Activated CD4-positive, alpha-beta T cell treated with anti-CD3 and anti-CD28 coated beads for 48 hours (primary cell): ENCODE data around the gene EIF1AD.
"Not testable (repeated sequence)": the region's sequence is repeated elsewhere in the genome, so short reads cannot be mapped to it uniquely, and the experiment has no call there.

ENCODE experiments used
- DNase-seq: peaks from one replicate; pipeline ENCODE4 v3.0.0-alpha.2; 2020

The EIF1AD gene

DNA sequence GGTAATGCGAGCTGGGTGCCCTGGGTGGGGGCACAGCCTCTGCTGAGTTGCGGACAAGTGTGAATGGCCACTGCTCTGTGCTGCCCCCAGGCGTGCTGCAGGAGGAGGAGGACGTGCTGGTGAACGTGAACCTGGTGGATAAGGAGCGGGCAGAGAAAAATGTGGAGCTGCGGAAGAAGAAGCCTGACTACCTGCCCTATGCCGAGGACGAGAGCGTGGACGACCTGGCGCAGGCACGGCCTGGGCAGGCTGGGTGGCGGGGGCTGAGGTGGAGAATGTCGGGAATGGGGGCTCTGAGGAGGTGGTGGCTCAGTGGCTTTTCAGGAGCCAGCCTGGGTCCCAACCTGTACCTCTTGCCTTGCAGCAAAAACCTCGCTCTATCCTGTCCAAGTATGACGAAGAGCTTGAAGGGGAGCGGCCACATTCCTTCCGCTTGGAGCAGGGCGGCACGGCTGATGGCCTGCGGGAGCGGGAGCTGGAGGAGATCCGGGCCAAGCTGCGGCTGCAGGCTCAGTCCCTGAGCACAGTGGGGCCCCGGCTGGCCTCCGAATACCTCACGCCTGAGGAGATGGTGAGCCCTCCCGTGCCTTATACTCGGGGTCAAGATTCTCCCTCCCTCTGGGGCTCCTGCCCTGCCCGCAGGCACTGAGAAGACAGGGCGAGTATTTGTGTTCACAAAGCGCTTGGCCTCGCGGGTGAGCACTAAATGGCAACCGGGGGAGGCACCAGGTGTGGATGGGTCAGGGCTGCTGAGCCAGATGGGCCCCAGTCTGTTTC, 35.8 kb downstream of the EIF1AD start:
- DNase-seq = no peak

DNA sequence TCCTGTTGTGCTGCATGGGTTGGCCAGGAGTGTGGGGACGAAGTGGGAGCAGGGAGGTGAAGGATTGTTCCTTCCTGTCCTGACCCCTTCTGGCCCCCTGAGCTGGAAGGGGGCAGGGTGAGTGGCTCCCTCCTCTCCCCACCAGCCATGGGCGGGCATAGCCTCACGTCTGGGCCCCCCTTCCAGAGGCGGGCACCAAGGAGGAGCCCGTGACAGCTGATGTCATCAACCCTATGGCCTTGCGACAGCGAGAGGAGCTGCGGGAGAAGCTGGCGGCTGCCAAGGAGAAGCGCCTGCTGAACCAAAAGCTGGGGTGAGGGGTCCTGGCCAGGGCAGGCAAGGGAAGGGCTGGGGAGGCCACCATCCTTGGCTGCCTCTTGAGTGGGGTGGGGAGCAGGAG, 37.1 kb downstream of the EIF1AD start:
- DNase-seq = no peak

DNA sequence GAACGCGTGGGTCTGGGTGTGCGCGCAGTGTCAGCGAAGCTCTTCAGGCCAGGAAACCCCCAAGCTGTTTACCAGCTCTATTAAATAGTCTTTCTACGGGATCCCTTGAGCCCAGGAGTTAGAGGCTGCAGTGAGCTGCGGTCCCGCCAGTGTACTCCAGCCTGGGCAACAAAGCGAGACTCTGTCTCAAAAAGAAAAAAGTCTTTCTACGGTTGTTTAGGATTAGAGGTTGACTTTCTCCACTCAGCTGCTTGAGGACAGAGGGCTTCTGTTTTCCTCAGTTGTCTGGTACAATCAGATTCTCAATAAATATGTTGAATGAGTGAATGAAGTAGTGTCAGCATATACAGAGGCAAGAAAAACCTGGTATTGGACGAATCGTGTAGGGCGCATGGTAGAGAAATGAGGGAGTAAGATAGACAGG, 39.8 kb downstream of the EIF1AD start:
- DNase-seq = no peak

DNA sequence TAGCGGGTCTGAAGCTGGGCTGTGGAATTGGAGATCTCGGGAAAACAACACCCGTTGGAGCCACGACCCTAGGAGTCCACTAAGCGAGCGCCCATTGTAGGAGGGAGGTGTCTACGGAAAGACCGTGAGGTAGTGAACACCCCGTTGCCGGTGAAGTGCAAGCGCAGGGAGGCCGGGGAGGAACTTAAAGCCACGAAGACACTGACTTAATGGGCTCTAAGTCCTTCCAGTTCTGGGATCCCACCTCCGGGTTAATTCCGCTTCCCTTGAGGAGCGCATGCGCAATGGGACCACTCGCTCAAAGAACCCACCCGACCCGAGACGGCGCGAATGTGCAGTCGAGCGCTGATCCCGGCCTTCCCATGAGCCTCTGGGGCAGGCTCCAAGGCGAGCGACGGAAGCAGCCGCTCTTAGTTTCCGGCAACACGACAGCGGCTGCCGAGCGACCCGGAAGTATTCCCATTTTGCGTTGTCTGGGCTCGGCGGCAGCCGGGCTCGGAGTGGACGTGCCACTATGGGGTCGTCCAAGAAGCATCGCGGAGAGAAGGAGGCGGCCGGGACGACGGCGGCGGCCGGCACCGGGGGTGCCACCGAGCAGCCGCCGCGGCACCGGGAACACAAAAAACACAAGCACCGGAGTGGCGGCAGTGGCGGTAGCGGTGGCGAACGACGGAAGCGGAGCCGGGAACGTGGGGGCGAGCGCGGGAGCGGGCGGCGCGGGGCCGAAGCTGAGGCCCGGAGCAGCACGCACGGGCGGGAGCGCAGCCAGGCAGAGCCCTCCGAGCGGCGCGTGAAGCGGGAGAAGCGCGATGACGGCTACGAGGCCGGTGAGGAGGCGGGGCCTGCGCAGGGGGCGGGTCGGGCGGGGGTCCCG, 40.5 kb downstream of the EIF1AD start, which contains the start of gene SART1:
TSS of gene SART1 (plus strand) at position 468 of the 874 bp plus-strand sequence. CDS start at position 515, 47 bp downstream.
- peak; percentile 97 for DNase-seq

DNA sequence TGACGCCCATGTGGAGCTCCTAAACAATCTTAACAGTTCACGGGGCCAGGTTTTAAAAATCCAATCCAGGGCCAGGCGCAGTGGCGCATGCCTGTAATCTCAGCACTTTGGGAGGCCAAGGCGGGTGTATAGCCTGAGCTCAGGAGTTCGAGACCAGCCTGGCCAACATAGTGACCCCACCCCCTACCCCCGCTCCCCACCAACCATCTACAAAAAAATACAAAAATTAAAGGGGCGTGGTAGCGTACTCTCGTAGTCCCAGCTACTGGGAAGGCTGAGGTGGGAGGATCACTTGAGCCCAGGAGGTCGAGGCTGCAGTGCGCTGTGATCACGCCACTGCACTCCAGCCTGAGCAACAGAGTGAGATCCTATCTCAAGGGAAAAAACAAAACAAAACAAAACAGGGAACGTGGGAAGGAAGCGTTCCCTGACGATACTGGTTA, 41.1 kb downstream of the EIF1AD start:
- DNase-seq = peak; percentile 13

DNA sequence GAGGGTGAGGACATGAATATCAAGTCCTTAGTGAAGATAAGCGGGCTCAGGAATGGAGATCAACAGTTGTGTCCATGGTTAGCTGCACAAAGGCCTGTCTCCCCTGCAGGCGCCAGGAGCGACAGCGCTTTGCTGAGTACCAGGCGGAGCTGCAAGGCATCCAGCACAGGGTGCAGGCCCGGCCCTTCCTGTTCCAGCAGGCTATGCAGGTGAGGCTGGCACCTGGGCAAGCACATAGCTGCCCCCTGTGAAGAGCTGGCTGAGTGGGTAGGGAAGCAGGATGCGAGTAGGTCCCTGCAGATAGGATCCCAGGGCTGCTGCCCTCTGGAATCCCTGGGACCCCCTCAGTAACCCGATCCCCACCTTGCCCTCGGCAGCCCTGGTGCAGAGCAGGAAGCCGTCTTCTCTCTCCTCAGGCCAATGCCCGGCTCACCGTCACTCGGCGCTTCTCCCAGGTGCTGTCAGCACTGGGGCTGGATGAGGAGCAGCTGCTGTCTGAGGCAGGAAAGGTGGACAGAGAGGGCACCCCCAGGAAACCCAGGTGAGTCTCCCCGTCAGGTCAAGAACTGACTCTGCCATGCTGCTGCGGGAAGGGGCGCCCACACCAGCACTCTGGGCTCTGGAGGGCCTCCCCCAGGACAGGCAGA, 43.1 kb downstream of the EIF1AD start:
- no peak for DNase-seq

DNA sequence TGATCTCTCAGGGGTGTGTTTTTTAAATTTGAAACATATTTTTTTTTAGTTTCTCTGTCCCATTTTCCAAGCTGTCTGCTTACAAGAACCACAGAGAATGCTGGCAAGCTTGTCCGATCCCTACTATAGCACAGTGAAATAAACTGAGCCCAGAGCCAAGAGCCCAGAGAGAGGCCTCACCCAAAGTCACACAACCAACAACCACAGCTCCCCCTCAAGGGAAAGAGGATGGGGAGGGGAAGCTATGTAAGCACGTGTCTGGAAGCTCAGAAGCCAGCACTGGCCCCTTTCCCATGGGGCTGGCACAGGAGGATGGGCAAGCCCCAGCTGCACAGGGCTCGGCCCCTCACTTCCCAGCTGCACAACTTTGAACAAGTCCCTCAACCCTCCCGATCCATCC, 43.7 kb downstream of the EIF1AD start:
- DNase-seq = no peak

DNA sequence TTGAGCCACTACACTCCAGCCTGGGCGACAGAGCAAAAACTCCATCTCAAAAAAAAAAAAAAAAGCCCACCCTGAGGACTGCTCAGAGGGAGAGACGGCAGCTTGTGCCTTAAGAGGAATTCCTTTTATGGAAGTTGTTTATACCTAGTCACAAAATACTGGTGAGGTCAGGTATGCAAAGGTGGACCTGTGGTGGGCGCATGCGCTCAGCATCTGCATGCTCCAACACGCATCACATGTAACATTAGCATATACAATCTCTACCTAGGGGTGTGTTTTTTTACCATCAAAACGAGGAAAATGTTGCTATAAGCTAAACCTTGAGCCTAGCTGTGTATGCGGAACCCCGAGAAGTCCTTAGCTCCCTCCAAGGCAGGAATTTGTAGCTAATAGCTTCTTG, 47.2 kb downstream of the EIF1AD start:
- DNase-seq = no peak

DNA sequence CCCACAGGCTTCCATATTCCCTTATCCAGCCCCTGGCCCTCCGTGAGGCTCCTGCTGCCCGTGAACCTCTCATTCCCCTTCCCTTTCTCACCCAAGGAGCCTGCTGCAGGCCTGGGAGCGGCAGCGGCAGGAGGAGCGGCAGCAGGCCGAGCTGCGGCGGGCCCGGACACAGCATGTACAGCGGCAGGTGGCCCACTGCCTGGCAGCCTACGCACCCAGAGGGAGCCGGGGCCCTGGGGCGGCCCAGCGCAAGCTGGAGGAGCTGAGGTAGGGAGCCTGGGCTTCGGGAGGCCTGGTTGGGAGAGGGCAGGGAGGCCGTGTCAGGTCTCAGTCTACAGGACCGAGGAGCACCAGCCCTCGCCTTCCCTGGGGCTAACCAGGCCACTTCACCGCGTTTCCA, 48.5 kb downstream of the EIF1AD start:
- DNase-seq = no peak

DNA sequence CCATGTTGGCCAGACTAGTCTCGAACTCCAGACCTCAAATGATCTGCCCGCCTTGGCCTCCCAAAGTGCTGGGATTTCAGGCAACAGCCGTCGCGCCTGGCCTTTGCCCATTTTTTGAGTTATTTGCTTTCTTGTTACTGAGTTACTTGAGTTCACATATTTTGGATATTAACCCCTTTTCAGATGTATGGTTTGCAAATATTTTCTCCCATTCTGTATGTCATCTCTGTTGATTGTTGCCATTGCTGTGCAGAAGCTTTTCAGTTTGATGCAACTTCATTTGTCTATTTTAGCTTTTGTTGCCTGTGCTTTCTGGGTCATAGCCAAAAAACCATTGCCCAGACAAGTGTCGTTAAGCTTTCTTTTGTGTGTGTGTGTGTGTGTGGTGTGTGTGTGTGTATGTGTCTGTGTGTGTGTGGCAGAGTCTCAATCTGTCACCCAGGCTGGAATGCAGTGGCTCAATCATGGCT, 49.9 kb downstream of the EIF1AD start:
- no peak for DNase-seq

DNA sequence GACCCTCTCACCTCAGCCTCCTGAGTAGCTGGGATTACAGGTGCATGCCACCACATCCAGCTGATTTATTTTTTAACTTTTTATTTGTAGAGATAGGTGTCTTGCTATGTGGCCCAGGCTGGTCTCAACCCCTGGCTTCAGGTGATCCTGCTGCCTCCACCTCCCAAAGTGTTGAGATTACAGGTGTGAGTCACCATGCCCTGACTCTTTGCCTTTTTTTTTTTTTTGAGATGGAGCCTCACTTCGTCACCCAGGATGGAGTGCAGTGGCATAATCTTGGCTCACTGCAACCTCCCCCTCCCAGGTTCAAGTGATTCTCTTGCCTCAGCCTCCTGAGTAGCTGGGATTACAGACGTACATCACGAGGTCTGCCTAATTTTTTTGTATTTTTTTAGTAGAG, 50.3 kb downstream of the EIF1AD start:
- DNase-seq = not testable (repeated sequence)

DNA sequence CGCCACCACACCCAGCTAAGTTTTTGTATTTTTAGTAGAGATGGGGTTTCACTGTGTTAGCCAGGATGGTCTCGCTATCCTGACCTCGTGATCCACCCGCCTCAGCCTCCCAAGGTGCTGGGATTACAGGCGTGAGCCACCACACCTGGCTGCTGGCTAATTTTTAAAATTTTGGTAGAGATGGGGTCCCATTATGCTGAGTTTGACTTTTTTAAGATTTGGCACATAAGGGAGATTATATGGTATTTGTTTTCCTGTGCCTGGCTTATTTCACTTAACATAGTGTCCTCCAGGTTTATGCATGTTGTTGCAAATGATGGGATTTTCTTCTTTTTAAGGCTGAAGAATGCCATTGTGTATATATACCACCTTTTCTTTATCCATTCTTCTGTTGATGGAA, 51.2 kb downstream of the EIF1AD start:
- DNase-seq = not testable (repeated sequence)

DNA sequence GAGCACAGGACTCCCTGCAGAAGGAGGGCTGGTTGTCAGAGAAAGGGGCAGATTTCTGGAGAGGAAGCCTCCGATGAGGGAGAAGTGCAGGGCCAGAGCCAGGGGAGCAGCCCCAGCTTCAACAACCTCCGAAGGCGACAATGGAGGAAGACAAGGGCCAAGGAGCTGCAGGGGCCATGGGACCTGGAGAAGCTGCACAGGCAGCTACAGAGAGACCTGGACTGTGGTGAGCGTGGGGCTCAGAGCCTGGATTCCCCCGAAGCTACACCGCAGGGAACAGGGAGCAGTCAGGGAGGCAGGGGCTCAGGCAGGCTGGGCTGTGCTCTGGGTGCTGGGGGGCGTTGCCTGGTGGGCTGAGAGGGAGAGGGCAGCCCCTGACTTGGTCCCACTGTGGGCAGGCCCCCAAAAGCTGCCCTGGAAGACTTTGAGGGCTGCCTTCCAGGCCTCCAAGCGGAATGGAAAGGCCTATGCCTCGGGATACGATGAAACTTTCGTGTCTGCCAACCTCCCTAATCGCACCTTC, 54.3 kb downstream of the EIF1AD start:
- no peak for DNase-seq

DNA sequence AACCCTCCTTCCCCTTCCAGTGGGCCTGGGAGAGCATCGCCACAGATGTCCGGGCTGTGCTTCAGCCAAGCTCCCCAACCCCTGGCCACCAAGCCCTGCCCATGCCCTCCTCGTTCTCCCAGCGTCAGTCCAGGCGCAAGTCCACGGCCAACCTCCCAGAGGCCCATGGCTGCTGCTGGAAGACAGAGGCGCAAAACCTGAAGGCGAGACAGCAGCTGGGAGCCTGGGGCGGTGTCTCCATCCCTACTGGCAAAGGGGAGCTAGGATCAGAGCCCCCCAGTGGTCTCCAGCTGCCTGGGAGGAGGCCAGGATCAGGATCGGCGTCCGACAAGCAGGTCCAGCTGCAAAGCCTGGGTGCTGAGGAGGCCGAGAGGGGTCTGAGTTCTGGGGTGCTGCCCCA, 54.8 kb downstream of the EIF1AD start:
- no peak for DNase-seq

DNA sequence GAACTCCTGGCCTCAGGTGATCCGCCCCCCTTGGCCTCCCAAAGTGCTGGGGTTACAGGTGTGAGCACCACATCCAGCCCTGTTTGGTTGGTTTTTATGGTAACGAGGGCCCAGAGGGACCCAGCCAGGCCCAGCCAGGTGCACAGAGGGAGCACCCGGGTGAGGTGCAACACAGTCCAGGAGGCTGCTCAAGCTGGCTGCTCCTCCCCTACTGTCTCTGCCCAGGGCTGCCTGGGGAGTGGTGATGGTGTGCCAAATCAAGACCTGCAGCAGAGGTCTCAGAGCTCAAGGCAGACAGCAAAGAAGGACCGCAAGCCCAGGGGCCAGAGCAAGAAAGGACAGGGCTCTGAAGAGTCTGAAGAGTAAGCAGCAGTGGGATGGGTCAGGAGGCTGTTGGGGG, 55.3 kb downstream of the EIF1AD start:
- DNase-seq = no peak
